Upper lobe of left lung (tissue), 4 donors: ENCODE measurements around the gene ANO2.

ENCODE experiments used
- POLR2A ChIP-seq, 4 donors: fragments of 450-650 bp; IDR thresholded peaks; one replicate each; pipeline ENCODE4 v1.5.1; 2016 to 2017; ENCODE audit warnings: antibody characterized with exemption in 4 of 4, mild to moderate bottlenecking in 2 of 4
- TF ChIP-seq, protein P1 (sequence below), 6 experiments: fragments of 450-650 bp in 4 of 6; fragments of 200-600 bp in 2 of 6; sonication (generic) in 2 of 6; IDR thresholded peaks; one replicate each; pipeline ENCODE4 v1.5.1; 2016 to 2019; ENCODE audit warnings: antibody characterized with exemption in 6 of 6

DNA sequence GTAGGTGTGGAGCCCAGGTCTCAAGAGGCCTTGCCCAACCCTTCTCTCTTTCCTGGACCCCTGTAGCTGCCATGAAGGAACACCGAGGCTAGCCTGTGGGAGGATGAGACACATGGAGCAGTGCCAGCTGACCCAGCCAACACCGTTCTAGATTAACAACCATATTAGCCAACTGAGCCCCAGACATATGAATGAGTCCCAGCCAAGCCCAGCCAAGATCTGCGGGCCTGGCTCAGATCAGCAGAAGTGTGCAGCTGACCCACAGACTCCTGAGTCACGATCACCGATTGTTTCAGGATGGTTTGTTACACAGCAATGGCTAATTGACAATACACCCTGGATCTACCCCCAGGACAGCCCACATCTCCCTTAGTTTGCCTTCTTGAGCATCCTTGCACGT lies 431.0 kb downstream of the ANO2 start:
- TF ChIP-seq POLR2A (IDR thresholded peaks at IDR 0.05) = no peak
- TF ChIP-seq, protein P1, sequence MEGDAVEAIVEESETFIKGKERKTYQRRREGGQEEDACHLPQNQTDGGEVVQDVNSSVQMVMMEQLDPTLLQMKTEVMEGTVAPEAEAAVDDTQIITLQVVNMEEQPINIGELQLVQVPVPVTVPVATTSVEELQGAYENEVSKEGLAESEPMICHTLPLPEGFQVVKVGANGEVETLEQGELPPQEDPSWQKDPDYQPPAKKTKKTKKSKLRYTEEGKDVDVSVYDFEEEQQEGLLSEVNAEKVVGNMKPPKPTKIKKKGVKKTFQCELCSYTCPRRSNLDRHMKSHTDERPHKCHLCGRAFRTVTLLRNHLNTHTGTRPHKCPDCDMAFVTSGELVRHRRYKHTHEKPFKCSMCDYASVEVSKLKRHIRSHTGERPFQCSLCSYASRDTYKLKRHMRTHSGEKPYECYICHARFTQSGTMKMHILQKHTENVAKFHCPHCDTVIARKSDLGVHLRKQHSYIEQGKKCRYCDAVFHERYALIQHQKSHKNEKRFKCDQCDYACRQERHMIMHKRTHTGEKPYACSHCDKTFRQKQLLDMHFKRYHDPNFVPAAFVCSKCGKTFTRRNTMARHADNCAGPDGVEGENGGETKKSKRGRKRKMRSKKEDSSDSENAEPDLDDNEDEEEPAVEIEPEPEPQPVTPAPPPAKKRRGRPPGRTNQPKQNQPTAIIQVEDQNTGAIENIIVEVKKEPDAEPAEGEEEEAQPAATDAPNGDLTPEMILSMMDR (IDR thresholded peaks at IDR 0.05) = no peak
